Measurements from ENCODE around the gene ACP4.
A peak's percentile ranks its signal among the peaks of the same experiment; 100 is the strongest.
"Not testable (repeated sequence)": the region's sequence is repeated elsewhere in the genome, so short reads cannot be mapped to it uniquely, and the experiment has no call there.

Gene ACP4

GRCh38 chr19:50798659-50799546 is 8.7 kb downstream of the ACP4 start:
- no peak for DNase-seq

GRCh38 chr19:50799547-50799851 is 9.3 kb downstream of the ACP4 start:
- DNase-seq = no peak

GRCh38 chr19:50801107-50801506 is 10.9 kb downstream of the ACP4 start:
- DNase-seq = no peak

DNA sequence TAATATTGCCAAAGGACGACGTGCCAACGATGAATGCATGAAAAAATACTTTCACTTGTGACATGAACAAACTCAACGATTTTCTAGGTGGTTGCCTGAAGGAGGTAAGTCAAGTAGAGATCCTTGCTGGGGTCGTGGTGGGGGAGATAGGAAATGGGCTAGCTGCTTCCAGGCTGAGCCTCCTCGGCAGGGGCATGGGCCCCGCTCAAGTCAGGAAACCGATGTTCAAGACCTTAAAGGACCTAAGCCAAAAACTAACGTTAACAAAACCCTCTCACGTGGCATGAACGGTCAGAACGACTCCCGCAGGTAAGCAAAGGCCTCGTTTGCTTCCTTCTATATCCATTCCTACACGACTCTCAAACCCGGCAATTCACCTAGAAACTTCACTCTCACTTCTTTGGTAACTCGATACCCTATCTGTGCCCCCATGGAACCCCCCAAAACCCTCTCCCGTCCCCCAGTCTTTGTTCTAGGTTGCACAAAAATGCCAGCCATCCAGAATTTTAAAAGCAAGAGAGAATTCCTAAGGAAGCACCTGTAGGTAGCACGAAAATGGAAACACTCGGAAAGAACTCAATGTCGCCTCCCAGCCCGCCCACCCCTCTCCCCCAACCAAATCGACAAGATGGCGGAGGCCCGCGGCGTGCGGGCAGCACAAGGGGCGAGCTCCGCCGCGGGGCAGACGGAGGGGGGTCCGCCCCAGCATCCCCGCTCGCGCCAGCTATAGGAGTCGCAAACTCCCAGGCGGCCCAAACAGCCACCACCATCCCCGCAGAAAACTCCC is 13.6 kb downstream of the ACP4 start:
- no peak for DNase-seq

DNA sequence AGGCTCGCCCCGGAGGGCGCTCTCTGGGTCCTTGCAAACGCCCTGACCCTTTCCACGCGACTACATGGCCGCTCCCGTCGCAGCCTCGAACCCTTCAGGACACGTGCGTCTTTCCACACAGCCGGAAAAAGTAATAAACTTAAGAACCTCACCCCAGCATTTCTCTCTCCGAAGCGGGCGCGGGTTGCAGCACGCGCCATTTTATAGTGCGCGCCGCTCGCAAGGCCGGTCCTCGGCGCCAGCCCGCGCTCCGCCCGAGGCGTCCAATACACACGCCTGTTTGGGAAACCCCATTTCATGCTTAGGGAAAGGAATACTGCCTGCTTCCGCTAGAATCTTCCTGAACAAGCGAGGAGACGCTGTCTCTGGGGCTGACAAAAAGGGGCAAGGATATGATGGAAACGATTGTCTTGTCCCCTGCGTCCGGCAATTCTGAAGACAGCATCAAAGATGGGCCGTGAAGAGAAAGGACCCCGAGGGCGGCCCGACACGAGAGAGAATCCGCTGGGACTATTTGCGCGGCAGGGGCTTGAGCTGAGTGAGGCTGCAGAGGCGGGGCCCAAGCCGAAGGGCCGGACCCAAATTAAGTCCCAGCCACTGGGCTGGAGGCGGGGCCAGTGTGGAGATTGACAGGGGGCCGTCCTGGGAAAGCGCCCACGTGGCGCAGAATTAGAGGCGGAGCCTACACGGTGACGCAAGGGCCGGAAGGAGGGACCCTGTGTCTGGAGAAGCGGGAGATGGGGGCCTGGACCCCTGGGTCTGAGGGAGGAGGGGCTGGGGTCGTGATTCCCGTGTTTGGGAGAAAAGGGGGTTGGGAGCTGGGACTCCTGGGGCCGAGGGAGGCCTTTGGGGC is 14.4 kb downstream of the ACP4 start:
- DNase-seq = peak; percentile 96

GRCh38 chr19:50808856-50809255 is 18.6 kb downstream of the ACP4 start:
- no peak for DNase-seq

DNA sequence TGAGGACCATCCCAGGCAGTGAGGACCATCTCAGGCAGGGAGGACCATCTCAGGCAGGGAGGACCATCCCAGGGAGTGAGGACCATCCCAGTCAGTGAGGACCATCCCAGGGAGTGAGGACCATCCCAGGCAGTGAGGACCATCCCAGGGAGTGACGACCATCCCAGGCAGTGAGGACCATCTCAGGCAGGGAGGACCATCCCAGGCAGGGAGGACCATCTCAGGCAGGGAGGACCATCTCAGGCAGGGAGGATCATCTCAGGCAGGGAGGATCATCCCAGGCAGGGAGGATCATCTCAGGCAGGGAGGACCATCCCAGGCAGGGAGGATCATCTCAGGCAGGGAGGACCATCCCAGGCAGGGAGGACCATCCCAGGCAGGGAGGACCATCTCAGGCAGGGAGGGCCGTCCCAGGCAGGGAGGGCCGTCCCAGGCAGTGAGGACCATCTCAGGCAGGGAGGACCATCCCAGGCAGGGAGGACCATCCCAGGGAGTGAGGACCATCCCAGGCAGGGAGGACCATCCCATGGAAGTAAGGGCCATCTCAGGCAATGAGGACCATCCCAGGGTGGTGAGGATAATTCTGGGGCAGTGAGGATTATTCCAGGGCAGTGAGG is 21.5 kb downstream of the ACP4 start:
- not testable (repeated sequence) for DNase-seq

- DNase-seq = no peak
Observed at GRCh38 chr19:50812474-50812873, 22.3 kb downstream of the ACP4 start.

- no peak for DNase-seq
Observed at GRCh38 chr19:50814883-50815282, 24.7 kb downstream of the ACP4 start.

- no peak for DNase-seq
Observed at GRCh38 chr19:50815439-50815838, 25.2 kb downstream of the ACP4 start.

GRCh38 chr19:50817941-50818858 is 28.0 kb downstream of the ACP4 start:
- no peak for DNase-seq

DNA sequence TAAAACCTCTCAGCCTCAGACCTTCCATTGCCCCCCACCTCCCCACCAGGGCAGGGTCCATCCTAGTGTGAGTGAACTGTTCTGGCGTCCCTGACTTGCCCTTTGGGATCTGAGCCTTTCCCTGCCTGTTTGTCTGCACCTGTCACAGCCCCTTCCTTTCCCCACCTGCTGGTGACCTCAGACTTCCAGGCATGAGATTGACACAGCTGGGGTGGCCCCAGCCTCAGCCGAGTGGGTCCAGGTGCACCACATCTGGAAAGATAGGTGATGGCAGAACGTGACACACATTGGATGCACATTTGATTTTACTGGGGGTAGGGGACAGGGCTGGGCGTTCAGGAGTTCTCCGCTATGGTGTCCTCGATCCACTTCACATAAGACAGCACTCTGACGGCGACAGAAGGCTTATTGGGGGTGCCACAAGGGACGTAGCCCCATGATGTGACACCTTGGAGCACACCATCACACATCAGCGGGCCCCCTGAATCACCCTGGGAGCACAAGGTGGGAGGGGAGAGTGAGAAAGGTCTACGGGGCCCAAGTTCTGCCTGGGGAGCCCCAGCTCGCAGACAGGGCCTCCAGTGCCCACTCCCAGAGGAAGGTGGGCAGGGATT is 28.8 kb downstream of the ACP4 start:
- no peak for DNase-seq

- DNase-seq = no peak
Observed at GRCh38 chr19:50819636-50820035, 29.4 kb downstream of the ACP4 start.

DNA sequence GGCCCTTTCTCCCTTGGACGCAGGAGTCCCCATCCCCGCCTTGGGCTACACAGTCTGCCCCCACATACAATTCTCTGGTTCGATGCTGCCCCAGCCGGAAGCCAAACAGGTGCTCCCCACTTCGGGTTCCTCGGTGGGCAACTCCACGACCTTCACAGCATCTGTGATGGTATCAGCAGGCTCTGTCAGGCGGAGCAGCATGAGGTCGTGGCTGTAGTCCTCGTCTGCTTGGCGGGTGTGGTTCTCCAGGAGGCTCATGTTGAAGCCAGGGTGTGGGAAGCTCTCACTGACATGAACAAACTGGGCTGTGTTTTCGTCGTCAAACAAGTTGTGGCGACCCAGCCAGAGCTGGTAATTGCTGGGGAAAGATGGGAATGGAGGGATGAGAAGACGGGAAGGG is 29.9 kb downstream of the ACP4 start:
- no peak for DNase-seq

DNA sequence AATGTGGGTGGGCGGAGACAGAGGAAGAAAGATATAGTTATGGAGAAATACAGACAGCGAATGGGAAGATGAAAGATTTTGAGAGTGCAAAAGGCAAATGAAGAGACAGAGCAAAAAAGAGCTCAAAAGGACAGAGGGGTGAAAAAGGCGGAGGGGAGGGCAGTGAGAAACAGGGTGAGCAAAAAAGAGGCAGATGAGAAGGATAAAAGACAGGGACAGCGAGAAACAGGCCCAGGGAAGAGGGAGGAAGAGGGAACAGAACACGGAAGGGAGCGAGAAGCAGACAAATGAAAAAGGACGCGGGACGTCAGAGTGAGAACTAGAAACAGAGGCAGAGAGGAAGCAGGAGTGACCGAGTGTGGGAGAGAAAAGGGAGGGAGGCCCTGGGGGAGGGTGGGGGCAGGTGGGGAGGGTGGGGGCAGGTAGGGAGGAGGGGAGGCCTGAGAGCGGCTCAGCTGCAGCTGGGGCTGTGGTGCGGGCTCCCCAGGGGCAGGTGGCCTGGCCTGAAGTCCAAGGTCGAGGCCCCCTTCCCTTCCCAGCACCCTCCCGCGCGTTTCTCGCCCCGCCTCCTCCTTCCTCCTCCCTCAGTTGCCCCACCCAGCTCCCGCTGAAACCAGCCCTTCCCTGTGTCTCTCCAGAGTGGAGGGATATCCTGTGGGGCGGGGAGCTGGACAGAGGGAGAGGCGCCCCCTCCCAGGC is 30.5 kb downstream of the ACP4 start:
- DNase-seq = no peak

GRCh38 chr19:50821248-50821612 is 31.0 kb downstream of the ACP4 start:
- no peak for DNase-seq

- DNase-seq = no peak
Observed at GRCh38 chr19:50821622-50822021, 31.4 kb downstream of the ACP4 start.

GRCh38 chr19:50822661-50823208 is 32.5 kb downstream of the ACP4 start:
- no peak for DNase-seq

- no peak for DNase-seq
Observed at GRCh38 chr19:50823389-50824042, 33.3 kb downstream of the ACP4 start, which contains the start of gene KLK1. KLK1 (minus strand) TSS chr19:50823787; CDS start chr19:50823748, 39 bp downstream.
